T-helper 17 cell (primary cell): ENCODE measurements around the gene RNF14. TPM values are rescaled to one million over a fixed set of nuclear protein-coding genes. Genes with fewer than 3 reads are reported as not detected.

Experiments
- ATAC-seq: fragments of 150-1000 bp; cut with Tn5 transposase; 2 replicates; pipeline ENCODE4 v1.10.0; 2021; ENCODE audit warnings: mild to moderate bottlenecking, moderate library complexity
- DNase-seq, 3 donors: peaks; one replicate each; pipeline versions ENCODE4 v3.0.0 to v3.0.0-alpha.2; 2020 to 2021
- H3K9me3 ChIP-seq: one replicate; pipeline ENCODE4 v1.7.0; 2013; ENCODE audit warnings: low read length, mild to moderate bottlenecking; ENCODE audit not compliant: control insufficient read depth, poor library complexity, severe bottlenecking
- H3K27ac Mint-ChIP-seq: one replicate; pipeline ENCODE4 v1.8.0; 2022; ENCODE audit warnings: mild to moderate bottlenecking, moderate library complexity, mixed read lengths
- H3K27me3 Mint-ChIP-seq: one replicate; pipeline ENCODE4 v1.8.0; 2022; ENCODE audit warnings: mixed read lengths
- H3K36me3 Mint-ChIP-seq: one replicate; pipeline ENCODE4 v1.8.0; 2022; ENCODE audit warnings: low read depth, mixed read lengths
- H3K4me1 Mint-ChIP-seq: one replicate; pipeline ENCODE4 v1.8.0; 2022; ENCODE audit warnings: mild to moderate bottlenecking, mixed read lengths
- H3K4me3 Mint-ChIP-seq: one replicate; pipeline ENCODE4 v1.8.0; 2022; ENCODE audit warnings: mild to moderate bottlenecking, moderate library complexity, mixed read lengths
- total RNA-seq, 4 donors: library from RNA in 2 of 4; stranded (reverse) in 2 of 4; gene quantifications; one replicate each; pipeline ENCODE4 v1.2.3 and lab custom pipeline; 2022 to 2026

The RNF14 gene
- total RNA-seq, 2 donors from 2014 or later: 16.5 to 18.7 TPM

GRCh38 chr5:141935538-141935937 is 33.4 kb upstream of the RNF14 start:
- ATAC-seq: no peak
- H3K4me3 Mint-ChIP-seq: no peak overlapping the region
- peaks cover 14% of the 10 kb centered on the region for H3K36me3 Mint-ChIP-seq
- H3K9me3 ChIP-seq: no peaks in the 10 kb centered on the region
- H3K27ac Mint-ChIP-seq: peak overlapping the region; percentile 49
- no peak for DNase-seq
- peaks cover 15% of the 10 kb centered on the region for H3K4me1 Mint-ChIP-seq
- no peaks in the 10 kb centered on the region for H3K27me3 Mint-ChIP-seq

- H3K27ac Mint-ChIP-seq: peak overlapping the region; percentile 66
- no peaks in the 10 kb centered on the region for H3K27me3 Mint-ChIP-seq
- ATAC-seq (peak; percentile 27), DNase-seq (no peak)
- H3K9me3 ChIP-seq: no peaks in the 10 kb centered on the region
- H3K4me3 Mint-ChIP-seq: no peak overlapping the region
- peaks cover 3% of the 10 kb centered on the region for H3K36me3 Mint-ChIP-seq
- H3K4me1 Mint-ChIP-seq: peaks cover 10% of the 10 kb centered on the region
Measured at GRCh38 chr5:141940695-141941271, 28.1 kb upstream of the RNF14 start.

GRCh38 chr5:141941307-141941706 is 27.6 kb upstream of the RNF14 start:
- no peak for DNase-seq
- Mint-ChIP-seq H3K4me3 (no peak overlapping the region), H3K4me1 (peaks cover 7% of the 10 kb centered on the region), H3K36me3 (no peaks in the 10 kb centered on the region), H3K27ac (peak overlapping the region; percentile 66), H3K27me3 (no peaks in the 10 kb centered on the region)
- H3K9me3 ChIP-seq: no peaks in the 10 kb centered on the region
- ATAC-seq: peak; percentile 35

- H3K36me3 Mint-ChIP-seq: no peaks in the 10 kb centered on the region
- DNase-seq (no peak), ATAC-seq (no peak)
- H3K27me3 Mint-ChIP-seq: no peaks in the 10 kb centered on the region
- no peak overlapping the region for H3K27ac Mint-ChIP-seq
- peaks cover 7% of the 10 kb centered on the region for H3K4me1 Mint-ChIP-seq
- no peaks in the 10 kb centered on the region for H3K9me3 ChIP-seq
- no peak overlapping the region for H3K4me3 Mint-ChIP-seq
Measured at GRCh38 chr5:141941779-141942178, 27.1 kb upstream of the RNF14 start.

GRCh38 chr5:141942185-141942857 is 26.6 kb upstream of the RNF14 start:
- Mint-ChIP-seq H3K4me1 (peaks cover 7% of the 10 kb centered on the region), H3K27me3 (no peaks in the 10 kb centered on the region), H3K27ac (no peak overlapping the region), H3K4me3 (no peak overlapping the region), H3K36me3 (no peaks in the 10 kb centered on the region)
- ATAC-seq (no peak), DNase-seq (no peak)
- H3K9me3 ChIP-seq: no peaks in the 10 kb centered on the region

- Mint-ChIP-seq H3K27me3 (no peaks in the 10 kb centered on the region), H3K4me1 (peaks cover 7% of the 10 kb centered on the region), H3K36me3 (no peaks in the 10 kb centered on the region), H3K27ac (peak overlapping the region; percentile 70), H3K4me3 (no peak overlapping the region)
- H3K9me3 ChIP-seq: no peaks in the 10 kb centered on the region
- ATAC-seq (no peak), DNase-seq (no peak)
Measured at GRCh38 chr5:141944076-141944475, 24.8 kb upstream of the RNF14 start.

- H3K4me1 Mint-ChIP-seq: peaks cover 3% of the 10 kb centered on the region
- no peak overlapping the region for H3K4me3 Mint-ChIP-seq
- H3K36me3 Mint-ChIP-seq: no peaks in the 10 kb centered on the region
- ATAC-seq: no peak
- H3K27ac Mint-ChIP-seq: no peak overlapping the region
- DNase-seq: no peak
- no peaks in the 10 kb centered on the region for H3K9me3 ChIP-seq
- H3K27me3 Mint-ChIP-seq: no peaks in the 10 kb centered on the region
Measured at GRCh38 chr5:141945511-141946051, 23.3 kb upstream of the RNF14 start.

- Mint-ChIP-seq H3K27me3 (peaks cover 4% of the 10 kb centered on the region), H3K4me3 (no peak overlapping the region), H3K36me3 (no peaks in the 10 kb centered on the region), H3K4me1 (peaks cover 6% of the 10 kb centered on the region), H3K27ac (no peak overlapping the region)
- no peak for DNase-seq
- no peaks in the 10 kb centered on the region for H3K9me3 ChIP-seq
- no peak for ATAC-seq
Measured at GRCh38 chr5:141947316-141947715, 21.6 kb upstream of the RNF14 start.

GRCh38 chr5:141948812-141949211 is 20.1 kb upstream of the RNF14 start:
- ATAC-seq: no peak
- H3K4me1 Mint-ChIP-seq: peaks cover 7% of the 10 kb centered on the region
- no peaks in the 10 kb centered on the region for H3K36me3 Mint-ChIP-seq
- no peak for DNase-seq
- peaks cover 4% of the 10 kb centered on the region for H3K27me3 Mint-ChIP-seq
- no peak overlapping the region for H3K4me3 Mint-ChIP-seq
- H3K9me3 ChIP-seq: no peaks in the 10 kb centered on the region
- no peak overlapping the region for H3K27ac Mint-ChIP-seq

- H3K36me3 Mint-ChIP-seq: no peaks in the 10 kb centered on the region
- ATAC-seq: no peak
Measured at GRCh38 chr5:141949511-141949910, 19.4 kb upstream of the RNF14 start.

GRCh38 chr5:141950207-141951005 is 18.5 kb upstream of the RNF14 start:
- Mint-ChIP-seq H3K27ac (no peak overlapping the region), H3K36me3 (no peaks in the 10 kb centered on the region), H3K27me3 (peaks cover 4% of the 10 kb centered on the region), H3K4me3 (no peak overlapping the region), H3K4me1 (peaks cover 7% of the 10 kb centered on the region)
- DNase-seq (no peak), ATAC-seq (no peak)
- no peaks in the 10 kb centered on the region for H3K9me3 ChIP-seq

More at GRCh38 chr5:141949511-141949910, 19.4 kb upstream of the RNF14 start:
- Mint-ChIP-seq H3K4me3 (no peak overlapping the region), H3K27ac (no peak overlapping the region), H3K27me3 (peaks cover 4% of the 10 kb centered on the region), H3K4me1 (peaks cover 7% of the 10 kb centered on the region)
- no peak for DNase-seq
- H3K9me3 ChIP-seq: no peaks in the 10 kb centered on the region

- peaks cover 7% of the 10 kb centered on the region for H3K4me1 Mint-ChIP-seq
- H3K4me3 Mint-ChIP-seq: no peak overlapping the region
- peaks cover 4% of the 10 kb centered on the region for H3K27me3 Mint-ChIP-seq
- peak; percentile 79 for ATAC-seq
- no peaks in the 10 kb centered on the region for H3K36me3 Mint-ChIP-seq
- no peak for DNase-seq
- H3K9me3 ChIP-seq: no peaks in the 10 kb centered on the region
- H3K27ac Mint-ChIP-seq: peak overlapping the region; percentile 81
Measured at GRCh38 chr5:141951332-141951781, 17.5 kb upstream of the RNF14 start.

- DNase-seq (no peak), ATAC-seq (no peak)
Measured at GRCh38 chr5:141952020-141952419, 16.9 kb upstream of the RNF14 start.

More at GRCh38 chr5:141952020-141952419, 16.9 kb upstream of the RNF14 start:
- Mint-ChIP-seq H3K4me3 (no peak overlapping the region), H3K36me3 (no peaks in the 10 kb centered on the region), H3K27ac (peak overlapping the region; percentile 81), H3K27me3 (peaks cover 4% of the 10 kb centered on the region), H3K4me1 (peaks cover 7% of the 10 kb centered on the region)
- no peaks in the 10 kb centered on the region for H3K9me3 ChIP-seq
